GM10847 (cell line): ENCODE data around the gene SLC38A8.

Source experiments
- POLR2A ChIP-seq: IDR thresholded peaks from 2 replicates; pipeline ENCODE4 v1.6.1; 2011; ENCODE audit not compliant: insufficient read length; ENCODE audit errors: extremely low read depth

Gene SLC38A8

DNA sequence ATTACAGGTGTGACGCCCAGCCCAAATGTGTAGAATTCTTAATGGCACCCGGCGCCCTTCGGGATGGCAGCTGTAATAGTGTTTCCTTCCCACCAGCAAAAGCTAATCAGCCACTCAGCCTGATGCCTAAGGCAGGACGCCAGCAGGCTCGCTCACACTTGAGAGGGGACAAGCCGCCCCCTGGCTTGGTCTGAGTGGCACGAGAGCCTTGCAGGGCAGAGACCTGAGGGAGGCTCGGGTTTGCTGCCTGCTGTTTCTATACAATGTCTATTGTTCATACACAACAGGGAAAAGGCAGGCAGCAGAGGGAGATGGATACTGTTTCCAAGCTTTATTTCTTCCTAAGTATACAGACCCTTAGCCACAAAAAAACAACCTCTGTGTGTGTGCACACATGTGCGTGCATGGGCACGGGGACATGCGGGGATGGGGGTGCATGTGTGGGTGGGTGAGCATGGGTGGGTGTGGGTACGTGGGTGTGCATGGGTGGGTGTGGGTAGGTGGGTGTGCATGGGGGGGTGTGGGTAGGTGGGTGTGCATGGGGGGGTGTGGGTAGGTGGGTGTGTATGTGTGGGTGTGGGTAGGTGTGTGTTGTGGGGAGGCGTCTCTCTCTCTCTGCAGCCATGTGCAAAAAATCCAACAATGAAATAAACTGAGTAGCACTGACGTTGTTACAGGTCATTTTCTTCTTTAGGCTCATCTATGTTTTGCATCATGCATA, 10.0 kb downstream of the SLC38A8 start:
- no peak for TF ChIP-seq POLR2A

DNA sequence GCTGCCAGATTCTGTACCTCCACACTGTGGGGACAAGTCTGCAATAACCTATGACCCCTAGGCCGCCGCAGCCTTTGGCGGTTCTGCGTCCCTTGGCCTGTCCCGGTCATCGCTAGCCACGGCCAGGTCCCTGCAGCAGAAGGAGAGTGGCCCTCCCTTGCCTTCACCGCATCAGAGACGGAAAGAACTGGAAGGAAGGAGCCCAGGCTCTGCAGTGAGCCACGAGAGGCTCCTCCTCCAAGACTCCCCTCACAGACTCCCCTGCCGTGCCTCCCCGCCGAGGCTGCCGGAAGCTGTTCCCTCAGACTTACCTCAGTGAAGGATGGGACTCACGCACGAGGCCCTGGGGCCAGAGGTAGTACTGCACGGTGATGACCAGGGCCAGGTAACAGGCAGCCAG, 11.0 kb downstream of the SLC38A8 start:
- no peak for TF ChIP-seq POLR2A

DNA sequence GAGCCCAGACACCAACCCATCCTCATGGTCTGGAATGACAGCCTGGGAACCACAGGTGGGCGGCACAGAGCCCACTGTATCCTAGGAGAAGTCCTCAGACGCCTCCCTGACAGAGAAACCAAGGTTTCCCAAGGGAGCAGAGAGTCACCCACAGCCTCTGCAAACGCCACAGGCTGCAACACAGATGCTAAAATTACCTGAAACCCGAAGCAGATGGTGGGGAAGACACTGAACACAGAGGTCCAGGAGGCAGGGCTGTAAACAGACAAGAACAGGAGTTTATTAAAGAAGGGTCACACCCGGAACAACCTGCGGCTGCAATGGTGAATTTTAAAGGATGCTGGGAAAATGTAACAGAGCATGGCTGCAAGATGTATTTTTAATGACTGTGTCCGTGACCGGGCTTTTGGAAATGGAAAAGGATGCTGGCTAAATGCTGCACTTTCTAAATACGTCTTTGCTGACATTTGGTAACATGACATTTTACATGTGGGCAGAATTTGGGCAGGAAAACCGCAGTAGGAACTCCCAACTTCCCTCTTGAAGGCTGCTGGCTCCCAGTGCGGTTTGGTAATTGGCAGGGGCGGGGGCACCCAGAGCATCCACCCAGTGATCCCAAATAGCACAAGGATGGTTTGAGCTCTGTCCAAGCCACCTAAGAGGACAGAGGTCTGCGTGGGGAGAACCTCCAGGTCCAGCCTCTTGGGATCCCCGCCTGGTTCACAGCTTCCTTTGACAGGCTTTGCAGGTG, 13.1 kb downstream of the SLC38A8 start:
- TF ChIP-seq POLR2A: no peak

DNA sequence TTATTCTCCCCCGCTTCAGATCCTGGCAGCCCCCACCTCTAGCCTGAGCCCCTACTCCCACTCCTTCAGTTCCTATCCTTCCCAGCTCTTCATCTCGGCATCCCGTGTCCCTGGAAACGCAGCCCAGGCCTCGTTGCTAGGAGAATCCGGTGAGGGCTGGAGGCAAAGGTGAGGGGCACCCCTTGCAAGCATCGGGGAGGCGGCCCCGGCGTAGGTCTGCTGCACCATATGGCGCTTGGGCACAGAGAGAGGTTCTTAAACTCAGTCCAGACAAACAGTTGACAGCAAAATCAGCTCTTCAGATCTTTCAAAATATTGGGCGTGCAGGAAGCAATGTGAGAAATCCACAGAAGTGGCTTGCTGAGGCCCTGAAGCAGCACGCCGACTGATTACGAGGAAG, 15.0 kb downstream of the SLC38A8 start:
- TF ChIP-seq POLR2A: no peak

DNA sequence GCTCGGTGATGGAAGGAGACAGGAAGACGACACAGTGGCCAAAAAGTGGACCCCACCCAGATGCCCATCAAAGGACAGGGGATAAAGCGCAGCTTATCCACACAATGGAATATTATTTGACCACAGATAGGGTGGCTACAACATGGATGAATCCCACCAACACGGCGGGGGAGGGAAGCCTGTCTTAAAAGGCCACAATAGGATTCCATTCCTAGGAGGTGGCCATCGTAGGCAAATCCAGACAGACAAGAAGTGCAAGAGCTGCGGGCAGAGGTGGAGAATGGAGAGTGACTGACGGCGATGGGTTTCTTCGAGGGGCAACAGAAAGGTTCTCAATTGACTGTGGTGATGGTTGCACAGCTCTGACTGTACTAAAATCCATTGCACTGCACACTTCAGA, 16.0 kb downstream of the SLC38A8 start:
- no peak for TF ChIP-seq POLR2A

DNA sequence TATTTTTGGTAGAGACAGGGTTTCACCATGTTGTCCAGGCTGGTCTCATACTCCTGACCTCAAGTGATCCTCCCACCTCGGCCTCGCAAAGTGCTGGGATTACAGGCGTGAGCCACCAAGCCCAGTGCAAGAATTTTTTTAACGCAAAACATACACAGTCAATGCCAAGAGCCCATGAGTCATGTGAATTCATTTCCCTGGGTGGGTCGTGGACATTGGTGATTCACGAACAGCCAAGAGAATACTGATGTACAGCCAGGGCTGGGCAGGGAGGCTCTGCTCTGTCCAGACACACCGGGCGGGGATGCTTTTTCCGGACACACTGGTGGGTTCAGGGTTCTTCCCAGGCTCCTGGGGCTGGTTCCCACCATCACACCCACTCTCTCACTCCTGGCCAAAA, 17.7 kb downstream of the SLC38A8 start:
- no peak for TF ChIP-seq POLR2A

DNA sequence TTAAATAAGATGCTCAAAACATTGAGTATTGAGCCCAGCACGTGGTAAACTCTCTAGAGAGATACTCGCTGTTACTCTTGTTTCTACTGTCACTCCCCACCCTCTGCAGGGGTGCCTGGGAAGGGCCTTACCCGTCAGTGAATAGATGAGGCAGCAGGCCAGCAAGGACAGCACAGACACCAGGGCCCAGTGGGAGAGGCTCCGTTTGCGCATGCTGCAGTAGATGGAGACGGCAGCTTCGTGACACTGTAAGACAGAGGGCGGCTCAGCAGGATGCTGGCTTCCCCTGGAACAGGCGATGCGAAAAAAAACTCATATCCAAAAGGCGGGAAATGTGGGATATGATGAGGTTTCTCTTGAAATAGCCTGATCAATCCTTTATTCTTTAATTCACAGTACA, 20.0 kb downstream of the SLC38A8 start:
- no peak for TF ChIP-seq POLR2A

DNA sequence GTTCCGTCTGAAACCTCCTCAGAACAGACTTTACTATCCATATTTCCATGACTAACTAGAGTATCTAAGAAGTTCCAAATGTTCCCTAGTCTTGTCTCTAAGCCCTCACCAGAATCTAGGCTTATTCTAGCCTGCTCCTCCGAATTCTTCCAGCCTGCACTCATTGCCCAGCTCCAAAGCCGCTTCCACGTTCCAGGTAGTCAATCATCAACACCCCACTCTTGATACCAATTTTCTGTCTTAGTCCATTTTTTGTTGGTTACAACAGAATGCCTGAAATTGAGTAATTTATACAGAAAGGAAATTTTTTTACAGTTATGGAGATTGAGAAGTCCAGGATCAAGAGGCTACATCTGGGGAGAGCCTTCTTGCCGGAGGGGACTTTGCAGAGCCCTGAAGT, 21.1 kb downstream of the SLC38A8 start:
- no peak for TF ChIP-seq POLR2A

DNA sequence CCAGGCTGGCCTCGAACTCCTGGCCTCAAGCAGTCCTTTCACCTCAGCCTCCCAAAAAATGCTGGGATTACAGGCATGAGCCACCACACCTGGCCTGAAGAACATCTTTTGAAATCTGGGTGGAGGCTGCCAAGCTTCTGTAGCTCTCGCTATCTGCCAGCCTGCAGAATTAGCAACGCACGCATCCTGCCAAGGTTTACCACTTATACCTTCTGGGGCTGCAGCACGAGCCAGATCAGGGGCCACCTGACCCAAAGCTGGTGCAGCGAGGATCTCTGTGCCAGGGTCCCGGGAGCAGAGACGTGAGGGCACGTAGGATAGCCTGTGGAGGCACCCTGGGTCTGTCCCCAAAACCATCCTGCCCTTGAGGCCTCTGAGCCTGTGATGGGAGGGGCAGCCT, 22.2 kb downstream of the SLC38A8 start:
- TF ChIP-seq POLR2A: no peak

DNA sequence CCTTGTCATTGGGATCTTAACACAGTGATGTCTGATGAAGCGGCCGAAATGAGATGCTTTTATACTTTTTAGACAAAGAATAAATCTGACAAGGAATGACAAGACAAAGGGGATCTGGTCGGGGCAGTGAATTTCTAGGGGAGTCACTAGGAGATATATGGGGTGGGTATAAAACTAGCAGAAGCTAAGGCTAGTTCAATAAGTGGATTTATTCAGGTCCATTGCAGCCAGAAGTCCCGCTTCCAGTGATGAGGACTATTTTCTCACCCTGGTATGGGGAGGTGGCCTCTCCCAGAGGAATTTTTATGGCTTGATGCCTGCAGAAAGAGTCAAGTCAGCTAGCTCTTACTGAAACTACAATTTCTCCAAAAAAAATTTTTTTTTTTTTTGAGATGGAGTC, 23.9 kb downstream of the SLC38A8 start:
- TF ChIP-seq POLR2A: no peak

DNA sequence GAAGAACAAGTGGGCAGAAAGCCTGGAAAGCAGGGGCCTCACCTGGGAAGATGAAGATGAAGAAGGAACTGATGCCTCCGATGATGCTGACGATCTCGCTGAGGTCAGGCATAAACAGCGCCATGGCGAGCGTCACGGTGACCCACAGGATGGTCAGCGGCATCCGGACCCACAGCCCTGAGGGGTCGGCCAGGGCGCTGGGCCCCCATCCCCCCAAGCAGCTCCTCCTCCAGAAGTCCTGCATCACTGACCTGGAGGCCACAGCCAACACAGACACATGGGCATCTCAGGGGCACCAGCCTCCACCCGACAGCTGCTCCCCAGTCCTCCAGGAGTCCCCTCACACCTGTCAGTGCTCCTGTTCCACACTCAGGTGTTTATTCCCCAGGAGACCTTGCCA, 26.1 kb downstream of the SLC38A8 start:
- TF ChIP-seq POLR2A: no peak

DNA sequence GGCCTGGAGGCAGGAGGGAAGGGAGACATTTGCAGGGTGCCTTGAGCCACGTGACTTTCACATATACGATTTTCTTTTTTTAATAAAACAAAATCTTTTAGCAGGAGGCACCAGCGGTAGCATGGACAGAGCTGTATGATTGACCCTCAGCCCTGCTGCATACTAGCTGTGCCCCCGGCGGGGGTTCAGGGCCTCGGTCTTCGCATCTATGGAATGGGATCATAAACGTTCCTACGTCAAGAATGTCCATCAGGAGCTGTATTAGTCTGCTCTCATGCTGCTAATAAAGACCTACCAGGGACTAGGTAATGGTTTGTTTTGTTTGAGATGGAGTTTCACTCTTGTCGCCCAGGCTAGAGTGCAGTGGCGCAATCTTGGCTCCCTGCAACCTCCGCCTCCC, 27.2 kb downstream of the SLC38A8 start:
- no peak for TF ChIP-seq POLR2A

DNA sequence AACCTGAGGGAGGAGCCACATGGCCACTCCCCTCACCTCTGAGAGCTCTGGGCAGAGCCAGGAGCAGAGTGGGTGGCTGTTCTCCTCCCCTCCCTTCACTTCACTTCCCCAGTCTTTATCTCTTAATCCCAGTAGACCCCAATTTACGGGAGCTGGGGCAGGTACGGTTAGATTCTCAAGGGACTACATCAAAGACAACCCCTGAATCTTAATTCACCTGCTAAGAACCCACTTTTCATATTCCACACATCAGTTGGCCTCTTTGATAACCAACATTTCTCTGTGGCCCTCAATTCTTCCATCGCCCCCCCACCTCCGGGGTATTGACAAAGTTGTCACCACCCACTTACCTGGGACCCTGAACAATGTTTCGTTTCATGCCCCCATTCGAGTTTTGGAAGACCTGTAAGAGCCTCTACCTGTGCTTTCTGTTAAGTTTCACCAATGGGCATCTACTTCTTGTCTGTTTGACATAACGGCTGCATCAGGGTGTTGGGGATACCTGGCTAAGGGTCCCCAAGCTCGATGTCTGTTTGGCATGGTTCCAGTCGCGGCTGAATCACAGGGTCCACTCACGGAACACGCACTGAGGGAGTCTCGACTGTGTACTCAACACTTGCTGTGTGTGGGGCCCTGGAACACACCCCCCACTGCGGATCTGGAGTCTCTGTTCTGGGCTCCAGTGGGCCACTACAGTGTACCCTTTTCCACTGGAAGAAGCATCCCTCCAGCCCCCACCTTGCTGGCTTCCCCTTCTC, 27.8 kb downstream of the SLC38A8 start:
- TF ChIP-seq POLR2A: no peak

DNA sequence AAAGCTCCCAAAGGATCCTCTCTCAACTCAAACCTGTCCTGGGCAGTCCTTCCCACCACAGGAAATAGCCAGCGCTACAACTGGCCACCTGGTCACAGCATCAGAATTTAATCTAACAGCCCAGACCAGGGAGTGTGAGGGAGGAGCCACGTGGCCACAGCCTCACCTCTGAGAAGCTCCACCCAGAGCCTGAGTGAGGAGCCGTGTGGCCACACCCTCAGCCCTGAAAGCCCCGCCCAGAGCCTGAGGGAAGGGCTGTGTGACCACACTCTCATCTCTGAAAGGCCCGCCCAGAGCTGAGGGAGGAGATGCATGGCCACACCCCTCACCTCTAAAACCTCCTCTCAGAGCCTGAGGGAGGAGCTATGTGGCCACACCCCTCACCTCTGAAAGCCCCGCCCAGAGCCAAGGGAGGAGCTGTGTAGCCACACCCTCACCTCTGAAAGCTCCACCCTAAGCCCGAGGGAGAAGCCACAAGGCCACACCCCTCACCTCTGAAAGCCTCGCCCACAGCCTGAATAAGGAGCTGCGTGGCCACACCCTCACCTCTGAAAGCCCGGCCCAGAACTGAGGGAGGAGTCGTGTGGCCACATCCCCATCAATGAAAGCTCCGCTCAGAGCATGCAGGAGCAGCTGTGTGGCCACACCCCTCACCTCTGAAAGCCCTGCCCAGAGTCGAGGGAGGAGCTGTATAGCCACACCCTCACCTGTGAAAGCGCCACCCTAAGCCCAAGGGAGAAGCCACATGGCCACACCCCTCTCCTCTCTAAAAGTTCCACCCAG, 28.6 kb downstream of the SLC38A8 start:
- no peak for TF ChIP-seq POLR2A

DNA sequence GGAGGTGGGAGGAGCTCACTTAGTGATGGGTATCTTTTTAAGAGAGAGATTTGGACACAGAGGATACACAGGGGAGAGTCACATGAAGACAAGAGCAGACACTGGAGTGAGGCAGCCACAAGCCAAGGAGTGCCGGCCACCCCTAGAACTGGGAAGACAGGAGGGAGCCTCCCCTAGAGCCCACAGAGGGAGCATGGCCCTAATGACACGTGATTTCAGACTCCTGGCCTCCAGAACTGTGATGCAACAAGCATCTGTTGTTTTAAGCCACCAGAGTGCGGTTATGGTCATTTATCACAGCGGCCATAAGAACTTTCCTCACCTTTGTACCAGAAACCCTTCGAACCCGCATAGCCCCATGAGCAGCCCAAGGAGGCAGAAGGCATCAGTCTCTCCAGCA, 33.3 kb downstream of the SLC38A8 start:
- TF ChIP-seq POLR2A: no peak
